ENCODE results near the gene SLC1A2.
A peak's percentile ranks its signal among the peaks of the same experiment; 100 is the strongest.

Gene SLC1A2

GRCh38 chr11:35302398-35302797, 117.0 kb downstream of the SLC1A2 start:
- no peak for DNase-seq (ENCODE audit: low spot score)

DNA sequence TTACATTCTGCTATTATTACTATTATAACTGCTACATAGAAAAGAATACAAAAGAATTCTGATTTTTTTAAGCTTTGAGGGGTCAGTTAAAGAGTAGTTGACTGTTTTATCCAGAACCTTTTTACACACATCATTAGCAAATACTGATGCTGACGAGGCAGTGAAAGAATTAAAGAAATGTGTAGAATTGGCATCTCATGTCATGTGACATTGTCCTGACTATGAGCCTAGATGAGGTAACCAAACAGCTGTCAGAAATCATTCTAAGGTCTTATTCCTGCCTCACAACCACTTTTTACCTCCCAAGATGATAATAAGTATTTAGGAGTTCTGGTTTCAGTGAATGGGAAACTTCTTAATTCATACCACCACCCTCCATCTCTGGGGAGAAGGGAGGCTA, 121.0 kb downstream of the SLC1A2 start:
- DNase-seq (ENCODE audit: low spot score) = no peak

DNA sequence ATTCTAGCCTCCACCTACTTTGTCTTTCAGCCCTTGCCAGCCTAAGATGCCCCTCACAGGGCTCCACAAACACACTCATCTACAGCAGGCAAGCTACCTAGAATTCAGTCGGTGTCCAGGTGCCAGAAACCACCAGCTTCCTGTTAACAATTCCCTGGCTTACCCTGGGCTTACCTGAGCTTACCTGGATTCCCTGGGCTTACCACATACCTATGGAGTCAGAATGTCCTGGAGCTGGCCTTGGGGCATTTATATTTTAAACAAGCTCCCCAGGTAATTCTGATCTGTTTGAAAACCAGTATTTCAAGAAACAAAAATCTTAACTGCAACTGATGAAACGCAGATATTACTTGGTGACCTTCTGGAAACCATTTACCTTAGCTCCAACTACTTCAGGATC, 123.6 kb downstream of the SLC1A2 start:
- DNase-seq (ENCODE audit: low spot score) = no peak

DNA sequence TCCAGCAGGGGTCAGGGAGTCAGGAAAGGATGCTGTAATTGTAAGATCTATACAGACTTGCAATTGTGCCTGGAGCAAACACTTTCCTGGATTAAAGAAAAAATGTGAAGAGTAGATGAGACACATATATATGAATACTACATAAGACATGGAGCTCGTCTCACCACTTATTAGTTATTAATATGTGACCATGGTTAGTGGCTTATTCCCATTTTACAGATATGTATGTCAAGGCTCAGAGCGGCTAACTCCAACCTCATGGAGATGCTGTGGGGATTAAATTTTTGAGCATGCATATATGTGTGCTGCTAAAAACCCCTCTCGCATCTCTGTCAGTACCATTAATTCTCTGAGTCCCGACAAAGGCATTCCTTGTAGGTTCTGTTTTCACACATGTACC, 125.7 kb downstream of the SLC1A2 start:
- no peak for DNase-seq (ENCODE audit: low spot score)

DNA sequence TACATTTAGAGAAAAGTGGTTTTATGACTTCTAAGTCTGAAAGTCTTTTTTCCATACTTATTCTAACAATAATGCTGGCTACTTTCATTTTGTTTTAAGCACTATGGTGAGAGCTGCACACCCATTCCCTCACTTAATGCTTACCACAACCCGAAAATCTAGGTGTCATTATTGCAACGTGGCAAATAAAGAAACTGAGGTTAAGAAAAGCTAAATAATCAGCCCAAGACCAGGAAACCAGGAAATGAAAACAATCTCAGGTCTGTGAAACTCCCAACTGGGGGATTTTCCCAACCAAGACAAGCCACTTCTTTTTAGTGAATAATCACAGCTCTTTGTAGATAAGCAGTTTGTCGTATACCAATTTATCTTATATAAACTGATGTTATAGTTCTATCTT, 126.3 kb downstream of the SLC1A2 start:
- DNase-seq (ENCODE audit: low spot score) = no peak

DNA sequence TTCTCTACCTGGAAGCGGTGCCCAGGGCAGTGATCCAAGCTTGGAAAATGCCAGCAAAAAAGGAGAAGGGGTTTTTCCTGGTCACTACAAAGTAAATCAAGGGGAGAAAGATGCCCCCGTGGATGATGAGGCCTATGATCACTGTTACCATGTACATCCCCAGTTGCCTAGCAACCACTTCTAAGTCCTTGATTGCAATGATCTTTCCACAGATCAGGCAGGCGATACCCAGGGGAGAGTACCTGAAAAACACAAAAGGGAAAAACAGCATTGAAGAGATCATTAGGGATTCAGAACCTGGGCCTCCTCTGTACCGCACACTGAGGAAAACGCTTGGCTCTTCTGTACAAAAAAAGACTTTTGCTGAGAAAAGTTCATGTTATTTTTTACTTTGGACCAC, 127.1 kb downstream of the SLC1A2 start:
- no peak for DNase-seq (ENCODE audit: low spot score)

DNA sequence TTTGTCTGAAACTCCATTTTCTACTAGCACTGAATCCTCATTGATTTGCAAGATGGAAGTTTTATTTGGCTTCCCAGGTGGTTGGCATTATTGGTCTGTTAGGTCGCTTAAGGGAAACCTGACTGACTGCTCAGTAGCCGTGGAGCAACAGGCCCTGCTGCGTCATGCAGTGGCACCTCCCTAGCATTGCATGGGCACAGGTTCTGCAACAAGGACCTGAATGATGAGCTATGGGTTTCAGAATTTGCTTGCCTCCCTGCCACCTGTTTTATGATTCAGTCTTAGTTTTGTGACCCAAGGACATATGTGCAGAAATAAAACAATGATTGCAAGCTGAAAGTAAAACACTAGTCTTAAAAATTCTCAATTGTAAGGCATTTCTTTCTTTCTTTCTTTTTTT, 128.5 kb downstream of the SLC1A2 start:
- DNase-seq (ENCODE audit: low spot score) = no peak

- no peak for DNase-seq (ENCODE audit: low spot score)
Measured at GRCh38 chr11:35289821-35290220, 129.5 kb downstream of the SLC1A2 start.

GRCh38 chr11:35288817-35289541, 130.4 kb downstream of the SLC1A2 start:
- DNase-seq (ENCODE audit: low spot score) = no peak

- no peak for DNase-seq (ENCODE audit: low spot score)
Measured at GRCh38 chr11:35288309-35288708, 131.0 kb downstream of the SLC1A2 start.

DNA sequence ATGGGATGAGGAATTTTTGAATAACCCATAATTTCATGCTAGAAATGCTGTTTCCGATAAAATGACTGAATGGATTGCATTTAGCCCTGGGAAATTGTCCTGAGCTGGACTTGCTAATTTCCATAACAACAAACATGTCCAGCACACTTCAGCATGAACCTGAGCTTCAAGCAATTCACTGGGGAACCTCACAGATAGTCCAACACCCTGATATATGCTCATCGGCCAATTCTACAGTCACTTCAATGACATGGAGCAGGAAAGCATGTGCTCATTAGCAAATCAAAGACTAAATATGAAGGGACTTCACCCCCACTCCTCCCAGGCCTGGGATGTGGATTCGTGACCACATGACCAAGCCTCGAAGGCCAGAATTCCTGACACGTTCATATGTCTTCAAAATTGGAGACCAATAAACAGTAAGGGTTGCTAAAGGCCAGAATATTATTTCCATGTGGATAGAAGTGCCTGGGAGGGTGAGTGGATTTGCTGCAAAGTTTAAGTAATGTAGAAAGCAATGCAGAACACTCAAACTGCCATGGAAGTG, 131.9 kb downstream of the SLC1A2 start:
- DNase-seq (ENCODE audit: low spot score) = no peak

DNA sequence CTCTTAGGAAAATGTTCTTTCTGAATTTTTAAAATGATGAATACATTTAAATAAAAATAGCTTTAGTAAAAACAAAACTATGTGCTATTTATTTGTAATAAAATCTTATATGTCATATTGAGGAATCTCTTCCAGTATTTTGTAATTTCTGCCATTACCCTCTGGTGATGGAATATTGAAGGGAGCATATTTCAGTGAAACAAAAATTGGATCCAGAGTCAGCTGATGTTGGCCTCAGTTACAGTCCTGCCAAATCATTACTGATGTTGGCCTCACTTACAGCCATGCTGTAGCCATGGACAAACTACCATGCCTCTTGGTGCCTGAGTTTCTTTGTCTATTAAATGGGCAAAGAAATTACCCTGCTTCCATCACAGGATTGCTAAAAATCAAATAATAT, 133.2 kb downstream of the SLC1A2 start:
- no peak for DNase-seq (ENCODE audit: low spot score)

DNA sequence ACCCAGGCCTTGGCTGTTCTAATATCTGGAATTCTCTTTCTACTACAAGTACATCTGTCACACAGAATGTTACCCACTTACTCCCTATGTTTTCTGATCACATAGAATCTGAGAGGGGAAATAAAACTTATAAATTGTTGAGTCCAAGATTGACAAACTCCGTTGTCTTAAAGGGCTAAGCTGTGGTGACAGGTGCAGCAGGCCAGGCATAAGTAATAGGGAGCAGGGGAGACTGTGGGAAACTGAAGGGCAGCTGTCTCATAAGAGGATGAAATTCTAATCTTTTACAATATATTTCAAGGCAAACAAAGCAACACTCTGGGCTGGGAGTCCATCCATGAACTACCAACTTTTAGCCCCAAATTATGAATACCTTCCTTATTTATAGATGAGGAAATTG, 133.9 kb downstream of the SLC1A2 start:
- DNase-seq (ENCODE audit: low spot score) = no peak

DNA sequence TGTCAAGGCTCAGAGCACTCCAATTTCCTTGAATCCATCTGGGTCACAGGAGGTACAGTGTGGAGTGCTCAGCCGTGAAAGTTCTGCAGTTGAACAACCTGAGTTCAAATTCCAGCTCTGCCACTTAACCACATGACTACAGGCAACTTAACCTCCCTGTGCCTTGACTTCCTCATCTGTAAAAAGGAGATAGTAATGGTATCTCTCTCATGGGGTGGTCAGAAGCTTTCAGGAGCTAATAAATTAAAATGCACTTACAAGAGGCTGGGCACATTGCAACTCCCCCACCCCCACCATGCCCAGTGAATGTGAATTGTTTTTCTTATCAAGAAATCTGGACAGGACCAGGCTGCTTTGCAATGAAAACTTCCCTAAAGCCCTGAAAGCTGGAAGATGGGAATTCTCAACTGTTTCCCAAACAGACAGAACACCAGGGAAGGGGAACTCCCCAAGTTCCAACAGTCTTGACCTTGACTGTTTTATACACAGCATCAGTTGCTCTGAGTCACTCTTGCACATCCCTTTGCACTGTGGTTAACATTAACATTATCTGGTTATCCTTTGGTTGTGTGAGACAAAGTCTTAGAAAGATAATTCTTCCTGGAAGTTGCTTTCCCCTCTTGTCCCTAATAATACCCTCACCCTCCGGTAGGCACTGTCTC, 137.0 kb downstream of the SLC1A2 start:
- DNase-seq (ENCODE audit: low spot score) = no peak

- DNase-seq (ENCODE audit: low spot score) = no peak
Measured at GRCh38 chr11:35281169-35281688, 138.1 kb downstream of the SLC1A2 start.

DNA sequence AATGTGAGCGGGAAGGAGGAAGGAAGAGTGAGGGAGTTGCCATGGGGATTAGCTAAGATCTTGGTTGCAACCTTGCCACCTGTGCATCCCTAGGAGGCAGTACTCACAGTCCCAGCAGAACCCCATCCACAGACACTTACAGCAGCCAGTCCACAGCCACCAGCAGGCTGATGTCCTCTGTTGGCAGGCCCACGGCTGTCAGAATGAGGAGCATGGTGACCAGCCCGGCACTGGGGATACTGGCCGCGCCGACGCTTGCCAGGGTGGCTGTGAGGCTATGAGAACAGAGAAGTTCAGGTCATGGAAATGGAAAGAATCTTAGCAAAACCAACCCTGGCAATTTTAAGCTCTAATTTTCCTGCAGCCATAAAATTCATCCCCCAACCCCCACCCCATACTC, 138.6 kb downstream of the SLC1A2 start:
- DNase-seq (ENCODE audit: low spot score) = no peak

GRCh38 chr11:35277827-35278226, 141.5 kb downstream of the SLC1A2 start:
- DNase-seq (ENCODE audit: low spot score) = no peak

GRCh38 chr11:35276396-35277145, 142.8 kb downstream of the SLC1A2 start:
- peak; percentile 68 for DNase-seq (ENCODE audit: low spot score)

GRCh38 chr11:35275786-35276170, 143.6 kb downstream of the SLC1A2 start:
- peak; percentile 31 for DNase-seq (ENCODE audit: low spot score)

- peak; percentile 42 for DNase-seq (ENCODE audit: low spot score)
Measured at GRCh38 chr11:35274909-35275785, 144.2 kb downstream of the SLC1A2 start.

- DNase-seq (ENCODE audit: low spot score) = no peak
Measured at GRCh38 chr11:35272391-35272902, 146.9 kb downstream of the SLC1A2 start.
